Brain microvascular endothelial cell (primary cell): ENCODE results near the gene CAPN2.

Experiments used
- DNase-seq: peaks from one replicate; pipeline ENCODE4 v3.0.0-alpha.2; 2020
- H3K27ac ChIP-seq: fragments of 250-450 bp; sonication (Bioruptor Pico); 2 replicates; pipeline ENCODE4 v1.5.1; 2020; ENCODE audit warnings: mild to moderate bottlenecking, moderate library complexity
- H3K27me3 ChIP-seq: fragments of 250-450 bp; sonication (Bioruptor Pico); replicated peaks from 2 replicates; pipeline ENCODE4 v1.5.1; 2020; ENCODE audit warnings: mild to moderate bottlenecking
- H3K36me3 ChIP-seq: fragments of 250-450 bp; sonication (Bioruptor Pico); replicated peaks from 2 replicates; pipeline ENCODE4 v1.5.1; 2020; ENCODE audit warnings: mild to moderate bottlenecking
- H3K4me3 ChIP-seq: 2 replicates; pipeline ENCODE4 v1.5.1; 2011; ENCODE audit warnings: low read depth, mild to moderate bottlenecking, control low read depth, low read length, moderate library complexity
- in situ Hi-C: cut with HindIII; loops from 2 replicates; pipeline ENCODE4 v1.10.0; 2017; ENCODE audit warnings: low sequenced_read_pairs, low pct_ligation_motif_present
- TF ChIP-seq, protein P1 (sequence below): IDR thresholded peaks from 2 replicates; pipeline ENCODE4 v1.5.1; 2011; ENCODE audit warnings: low read depth, mild to moderate bottlenecking, moderate library complexity, low read length, control low read depth, inconsistent platforms; ENCODE audit errors: missing control alignments

Gene CAPN2

DNA sequence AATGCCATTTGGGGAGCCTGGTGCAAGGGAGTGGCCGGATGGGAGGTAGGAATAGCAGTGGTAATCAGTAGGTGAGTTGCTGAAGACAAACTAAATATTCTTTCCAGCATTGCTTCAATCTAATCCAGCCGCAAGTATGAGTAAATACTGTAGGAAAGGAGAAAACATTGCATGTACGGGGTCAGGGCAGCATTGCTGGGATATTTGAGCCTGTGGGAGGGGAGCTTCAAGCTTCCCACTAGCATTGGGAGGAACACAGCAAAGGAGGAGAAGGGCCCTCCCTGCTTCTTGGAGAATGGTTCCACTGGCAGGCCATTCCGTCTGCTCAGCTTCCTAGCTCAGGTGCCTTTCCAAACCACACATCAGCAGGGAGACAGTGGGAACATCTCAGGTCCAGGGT, 15.2 kb downstream of the CAPN2 start:
- Histone ChIP-seq H3K36me3 (peaks cover 51% of the 10 kb centered on the region), H3K27me3 (no peaks in the 10 kb centered on the region), H3K4me3 (no peak overlapping the region), H3K27ac (peak overlapping the region; percentile 78)
- in situ Hi-C loops: no loop called here
- DNase-seq: no peak
- TF ChIP-seq, protein P1, sequence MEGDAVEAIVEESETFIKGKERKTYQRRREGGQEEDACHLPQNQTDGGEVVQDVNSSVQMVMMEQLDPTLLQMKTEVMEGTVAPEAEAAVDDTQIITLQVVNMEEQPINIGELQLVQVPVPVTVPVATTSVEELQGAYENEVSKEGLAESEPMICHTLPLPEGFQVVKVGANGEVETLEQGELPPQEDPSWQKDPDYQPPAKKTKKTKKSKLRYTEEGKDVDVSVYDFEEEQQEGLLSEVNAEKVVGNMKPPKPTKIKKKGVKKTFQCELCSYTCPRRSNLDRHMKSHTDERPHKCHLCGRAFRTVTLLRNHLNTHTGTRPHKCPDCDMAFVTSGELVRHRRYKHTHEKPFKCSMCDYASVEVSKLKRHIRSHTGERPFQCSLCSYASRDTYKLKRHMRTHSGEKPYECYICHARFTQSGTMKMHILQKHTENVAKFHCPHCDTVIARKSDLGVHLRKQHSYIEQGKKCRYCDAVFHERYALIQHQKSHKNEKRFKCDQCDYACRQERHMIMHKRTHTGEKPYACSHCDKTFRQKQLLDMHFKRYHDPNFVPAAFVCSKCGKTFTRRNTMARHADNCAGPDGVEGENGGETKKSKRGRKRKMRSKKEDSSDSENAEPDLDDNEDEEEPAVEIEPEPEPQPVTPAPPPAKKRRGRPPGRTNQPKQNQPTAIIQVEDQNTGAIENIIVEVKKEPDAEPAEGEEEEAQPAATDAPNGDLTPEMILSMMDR: no peak

DNA sequence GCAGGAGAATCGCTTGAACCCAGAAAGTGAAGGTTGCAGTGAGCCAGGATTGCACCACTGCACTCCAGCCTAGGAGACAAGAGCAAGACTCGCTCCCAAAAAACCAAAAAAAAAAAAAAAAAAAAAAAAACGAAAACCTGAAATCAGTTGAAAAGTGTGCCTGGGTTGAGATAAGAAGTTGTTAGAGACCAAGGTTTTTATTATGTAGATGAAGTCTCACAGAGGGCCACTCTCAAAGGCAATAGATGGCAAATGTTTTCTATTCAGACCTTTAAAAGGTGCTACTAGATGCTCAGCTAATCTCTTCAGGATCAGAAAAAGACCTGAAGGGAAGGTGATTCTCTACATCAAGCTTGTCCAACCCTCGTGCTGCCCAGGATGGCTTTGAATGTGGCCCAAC, 17.6 kb downstream of the CAPN2 start:
- no peak overlapping the region for H3K4me3 ChIP-seq
- DNase-seq: no peak
- H3K36me3 ChIP-seq: peaks cover 38% of the 10 kb centered on the region
- H3K27me3 ChIP-seq: no peaks in the 10 kb centered on the region
- H3K27ac ChIP-seq: peak overlapping the region; percentile 82
- TF ChIP-seq, protein P1: no peak
- in situ Hi-C loops: no loop called here

DNA sequence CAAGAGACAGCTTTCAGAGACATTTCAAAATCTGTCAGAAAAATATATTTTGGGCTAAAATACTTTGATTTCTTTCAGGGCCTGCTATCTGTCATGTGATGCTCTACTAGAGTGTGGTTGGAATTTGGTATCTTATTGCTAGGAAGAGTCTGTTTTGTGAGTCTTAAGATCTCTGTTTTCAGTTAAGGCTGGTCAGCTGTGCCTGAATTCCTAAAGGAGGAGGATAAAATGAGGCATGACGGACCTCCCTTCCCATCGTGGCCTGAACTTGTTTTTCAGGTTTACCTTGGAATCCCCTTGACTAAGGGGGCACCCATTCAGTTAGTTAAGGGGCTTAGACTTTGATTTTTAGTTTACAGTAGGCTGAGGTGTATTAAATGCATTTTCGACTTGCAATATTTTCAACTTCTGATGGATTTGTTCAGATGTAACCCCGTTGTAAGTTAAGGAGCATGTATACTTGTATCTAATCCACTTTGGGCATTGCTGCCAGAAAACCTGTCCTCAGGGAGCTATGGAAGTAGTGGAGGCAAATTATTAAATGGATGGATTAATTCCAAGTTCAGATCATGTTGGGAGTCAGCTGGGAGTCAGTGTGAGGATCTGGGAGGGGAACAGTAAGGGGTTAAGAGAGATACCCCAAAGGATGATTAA, 18.3 kb downstream of the CAPN2 start:
- Histone ChIP-seq H3K27me3 (no peaks in the 10 kb centered on the region), H3K36me3 (peaks cover 33% of the 10 kb centered on the region), H3K4me3 (no peak overlapping the region), H3K27ac (peak overlapping the region; percentile 82)
- DNase-seq: no peak
- in situ Hi-C loops: no loop called here
- TF ChIP-seq, protein P1: no peak

DNA sequence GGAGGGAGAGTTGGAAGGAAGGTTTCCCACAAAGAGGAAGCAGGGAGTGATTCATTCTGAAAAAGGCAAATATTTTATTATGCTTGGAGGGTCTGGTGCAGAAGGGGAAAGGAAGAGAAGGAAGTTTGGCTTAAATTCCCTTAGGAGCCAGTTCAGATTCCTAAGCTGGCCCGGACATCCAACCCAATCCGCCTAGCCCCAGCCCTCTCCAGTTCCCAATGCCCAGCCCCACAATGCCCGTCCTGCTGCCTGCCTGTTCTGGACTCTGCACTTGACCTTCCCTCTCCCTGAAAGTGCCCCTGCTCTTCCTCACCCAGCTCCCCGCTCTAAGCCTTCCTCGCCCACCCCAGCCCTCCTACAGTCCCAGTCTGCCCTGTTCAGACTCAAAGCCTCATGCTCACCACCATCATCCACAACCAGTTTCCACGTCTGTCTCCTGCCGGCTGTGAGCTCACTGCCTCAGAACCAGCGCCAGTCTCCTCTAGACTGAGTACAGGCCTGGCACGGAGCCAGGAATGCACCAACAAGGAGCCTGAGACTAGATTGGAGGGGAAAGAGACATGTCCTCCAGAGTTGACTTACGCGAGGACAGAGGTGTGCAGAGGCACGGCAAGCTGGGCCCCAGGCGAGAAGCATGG, 18.9 kb downstream of the CAPN2 start:
- DNase-seq: peak; percentile 80
- H3K4me3 ChIP-seq: no peak overlapping the region
- TF ChIP-seq, protein P1: no peak
- H3K36me3 ChIP-seq: peaks cover 33% of the 10 kb centered on the region
- in situ Hi-C loops: no loop called here
- H3K27ac ChIP-seq: peak overlapping the region; percentile 82
- H3K27me3 ChIP-seq: no peaks in the 10 kb centered on the region

DNA sequence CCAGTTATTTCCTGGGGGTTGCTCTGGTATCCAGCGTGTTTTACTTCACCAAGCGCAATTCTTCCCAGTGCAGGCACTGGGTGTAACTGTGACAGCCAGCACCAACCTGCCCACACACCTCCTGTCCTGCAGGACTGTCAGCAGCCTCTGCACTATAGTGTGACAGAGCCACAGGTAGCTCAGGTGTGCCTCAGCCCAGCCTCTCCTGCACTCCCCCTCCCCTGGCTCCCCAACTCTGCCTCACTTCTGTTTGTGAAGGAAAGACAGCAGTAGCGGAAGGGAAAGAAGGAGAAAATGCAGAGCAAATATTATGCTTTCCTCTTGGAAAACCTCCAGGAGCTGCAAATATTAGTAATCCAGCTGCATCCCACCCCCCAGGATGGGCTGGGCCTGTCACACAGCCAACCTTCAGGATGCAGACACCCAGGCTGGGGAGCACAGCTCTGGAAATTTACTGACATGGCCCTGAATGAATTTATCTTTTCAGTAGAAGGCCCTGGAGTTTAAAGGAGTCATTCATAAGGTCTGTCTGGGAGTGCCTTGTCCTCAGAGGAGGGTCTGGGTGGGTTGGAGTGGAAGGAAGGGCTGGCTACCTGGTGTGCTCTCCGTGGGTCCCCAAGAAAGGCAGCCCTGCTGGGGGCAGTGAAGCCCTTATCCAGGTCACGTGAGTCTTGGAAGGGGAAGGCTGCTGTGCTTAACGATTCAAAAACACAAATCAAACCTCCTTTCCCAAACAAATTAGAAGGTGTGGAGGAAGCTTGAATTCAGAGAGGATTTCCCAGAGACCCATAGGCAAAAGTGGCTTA, 20.9 kb downstream of the CAPN2 start:
- TF ChIP-seq, protein P1: no peak
- in situ Hi-C loops: no loop called here
- peaks cover 29% of the 10 kb centered on the region for H3K36me3 ChIP-seq

More for the DNA sequence above, 20.9 kb downstream of the CAPN2 start:
- Histone ChIP-seq H3K4me3 (no peak overlapping the region), H3K27ac (peak overlapping the region; percentile 82), H3K27me3 (no peaks in the 10 kb centered on the region)
- peak; percentile 47 for DNase-seq
